HG03575 (cell line): ENCODE data around the gene MESD.

Experiments used
- ATAC-seq: cut with Tn5 transposase; IDR thresholded peaks from one replicate; pipeline ENCODE4 v1.9.1; 2021; ENCODE audit not compliant: unreplicated experiment, insufficient number of reproducible peaks, low FRiP score; ENCODE audit errors: extremely low read depth

Gene MESD

GRCh38 chr15:80948651-80949292 lies 40.8 kb downstream of the MESD start:
- ATAC-seq = no peak

- no peak for ATAC-seq
Observed at GRCh38 chr15:80946576-80946975, 43.0 kb downstream of the MESD start.

DNA sequence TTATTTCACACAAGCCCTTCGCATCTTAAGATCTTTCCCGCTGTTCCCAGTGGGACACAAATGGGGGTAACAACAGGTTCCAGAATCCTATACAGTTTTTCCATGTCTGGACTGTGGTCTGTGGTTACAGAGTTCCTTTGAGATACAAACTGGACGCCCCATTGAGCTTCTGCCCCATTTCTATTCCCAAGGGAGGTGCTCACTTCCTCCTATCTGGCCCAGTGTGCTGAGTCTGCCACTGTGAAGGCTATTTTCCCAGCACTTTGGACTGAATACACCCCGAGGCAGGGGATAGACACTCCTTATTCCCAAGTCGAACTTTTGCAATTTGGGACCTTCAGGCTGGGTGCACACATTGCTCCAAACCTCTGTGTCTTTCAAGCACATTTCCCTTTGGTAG lies 44.0 kb downstream of the MESD start:
- no peak for ATAC-seq

DNA sequence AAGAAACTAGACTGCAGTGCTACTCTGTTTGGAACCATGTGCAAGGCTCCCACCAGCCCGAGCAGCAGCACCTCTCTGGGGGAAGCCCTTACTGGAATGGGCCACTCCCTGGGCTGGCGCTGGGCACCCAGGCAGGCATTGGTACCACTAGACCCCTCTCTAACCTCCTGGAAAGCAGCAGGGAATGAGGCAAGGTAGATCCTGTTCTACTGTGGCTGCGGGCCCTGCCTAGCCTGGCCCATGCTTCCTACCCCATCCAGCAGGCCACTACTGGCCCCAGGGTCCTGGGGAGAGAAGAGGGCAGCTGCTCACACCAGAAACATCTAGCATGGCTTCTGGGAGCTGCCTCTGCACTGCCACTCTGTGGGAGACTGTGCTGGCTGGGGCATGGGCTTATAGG lies 44.8 kb downstream of the MESD start:
- ATAC-seq = no peak

- no peak for ATAC-seq
Observed at GRCh38 chr15:80942746-80943565, 46.7 kb downstream of the MESD start.

- no peak for ATAC-seq
Observed at GRCh38 chr15:80942266-80942665, 47.4 kb downstream of the MESD start.

GRCh38 chr15:80940851-80941250 lies 48.8 kb downstream of the MESD start:
- ATAC-seq = no peak

- no peak for ATAC-seq
Observed at GRCh38 chr15:80940331-80940730, 49.3 kb downstream of the MESD start.

GRCh38 chr15:80939216-80939615 lies 50.4 kb downstream of the MESD start:
- ATAC-seq = no peak

GRCh38 chr15:80937718-80938117 lies 51.9 kb downstream of the MESD start:
- ATAC-seq = no peak

- no peak for ATAC-seq
Observed at GRCh38 chr15:80936288-80937078, 53.1 kb downstream of the MESD start.

GRCh38 chr15:80934761-80935221 lies 54.8 kb downstream of the MESD start:
- no peak for ATAC-seq

DNA sequence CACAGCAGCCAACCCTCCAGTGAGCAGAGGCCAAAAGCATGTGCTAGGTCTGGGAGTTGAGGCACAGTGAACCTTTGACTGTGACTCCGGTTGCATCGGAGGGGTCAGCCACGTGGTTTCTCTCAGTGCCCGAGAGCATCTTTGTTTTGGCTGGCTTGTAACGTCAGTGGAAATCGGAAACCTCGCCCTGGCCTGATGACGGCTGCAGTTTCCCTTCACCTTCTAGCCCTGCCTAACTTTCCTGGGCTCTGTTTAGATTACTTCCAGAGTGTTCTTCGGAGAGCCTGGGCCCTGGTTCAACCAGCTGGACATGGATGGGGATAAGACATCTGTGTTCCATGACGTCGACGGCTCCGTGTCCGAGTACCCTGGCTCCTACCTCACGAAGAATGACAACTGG lies 56.6 kb downstream of the MESD start:
- ATAC-seq = no peak

- no peak for ATAC-seq
Observed at GRCh38 chr15:80932513-80932815, 57.2 kb downstream of the MESD start.

DNA sequence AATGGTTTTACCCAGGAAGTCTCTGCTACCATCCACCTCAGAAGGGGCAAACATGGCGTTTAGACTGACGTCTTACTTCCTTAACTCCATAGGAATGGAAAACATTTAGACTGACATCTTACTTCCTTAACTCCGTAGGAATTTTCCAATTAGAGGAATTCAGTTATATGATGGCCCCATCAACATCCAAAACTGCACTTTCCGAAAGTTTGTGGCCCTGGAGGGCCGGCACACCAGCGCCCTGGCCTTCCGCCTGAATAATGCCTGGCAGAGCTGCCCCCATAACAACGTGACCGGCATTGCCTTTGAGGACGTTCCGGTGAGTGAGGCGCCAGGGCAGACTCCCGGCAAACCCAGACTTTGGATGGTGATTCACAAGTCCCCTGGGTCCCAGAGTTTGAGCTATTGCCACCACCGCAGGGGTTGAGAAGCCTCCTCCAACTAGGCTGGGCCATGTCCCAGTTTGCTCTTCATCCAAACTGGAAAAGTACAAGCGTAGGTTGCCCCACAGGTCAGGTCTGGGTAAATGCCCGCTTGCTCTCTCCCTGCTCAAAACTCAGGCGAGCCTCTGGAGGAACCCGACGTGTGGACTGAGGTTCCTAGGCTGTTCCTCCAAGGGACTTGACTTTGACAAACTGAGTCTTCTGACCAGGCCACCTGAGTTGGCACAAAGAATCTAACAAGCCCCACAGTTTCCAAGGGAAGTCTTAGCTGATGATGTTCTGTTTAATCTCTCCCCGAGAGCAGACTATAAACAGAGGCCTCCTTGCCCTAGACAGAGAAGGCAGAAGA lies 57.7 kb downstream of the MESD start:
- ATAC-seq = no peak

GRCh38 chr15:80931191-80931590 lies 58.4 kb downstream of the MESD start:
- ATAC-seq = no peak

- no peak for ATAC-seq
Observed at GRCh38 chr15:80929689-80930088, 59.9 kb downstream of the MESD start.

DNA sequence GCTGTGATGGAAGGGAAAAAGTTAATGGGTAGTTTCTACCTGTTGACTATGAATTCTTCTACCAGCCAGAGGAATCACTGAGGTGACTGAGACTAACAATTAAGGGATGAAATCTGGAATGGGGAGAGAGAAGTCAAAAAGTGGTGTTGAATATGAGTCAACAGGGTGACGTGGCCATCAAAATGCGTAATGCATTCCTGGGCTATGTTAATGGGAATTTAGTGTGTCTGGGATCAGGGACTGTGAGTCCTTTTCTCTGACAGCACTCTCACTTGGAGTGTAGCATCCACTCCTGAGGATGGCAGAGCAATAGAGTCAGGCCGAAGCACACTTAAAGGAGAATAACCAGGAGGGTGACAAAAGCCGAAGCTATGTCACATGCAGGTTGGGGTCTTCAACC lies 60.4 kb downstream of the MESD start:
- ATAC-seq = no peak

GRCh38 chr15:80926126-80926525 lies 63.5 kb downstream of the MESD start:
- no peak for ATAC-seq
